Measurements from ENCODE around the gene CR1.
"Not testable (repeated sequence)": the region's sequence is repeated elsewhere in the genome, so short reads cannot be mapped to it uniquely, and the experiment has no call there.

Gene CR1

GRCh38 chr1:207646944-207647579 is 151.1 kb downstream of the CR1 start:
- DNase-seq = no peak

DNA sequence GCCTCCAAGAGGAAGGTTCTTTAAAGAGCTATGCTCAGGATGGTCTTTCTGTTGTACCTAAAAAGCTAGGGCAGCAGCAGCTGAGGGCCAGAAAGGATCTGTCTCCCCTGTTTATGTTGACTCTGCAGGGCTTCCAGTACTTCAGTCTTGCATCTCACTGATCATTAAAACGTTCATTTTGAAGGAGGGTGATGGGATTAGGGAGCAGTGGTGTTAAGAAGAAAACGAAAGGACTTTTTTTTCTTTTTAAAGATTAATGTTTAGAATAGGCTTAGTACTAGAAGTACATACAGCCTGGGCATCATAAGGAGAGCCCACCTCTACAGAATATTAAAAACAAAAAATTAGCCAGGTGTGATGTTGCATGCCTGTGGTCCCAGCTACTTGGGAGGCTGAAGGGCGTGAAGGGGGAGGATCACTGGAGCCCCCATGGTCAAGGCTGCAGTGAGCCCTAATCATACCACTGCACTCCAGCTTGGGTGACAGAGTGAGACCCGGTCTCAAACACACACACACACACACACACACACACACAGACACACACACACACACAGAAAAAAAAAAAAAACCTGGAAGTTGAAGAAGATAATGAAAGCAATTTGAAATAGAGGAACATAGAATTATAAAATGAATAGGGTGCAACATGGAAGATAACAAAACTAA is 151.8 kb downstream of the CR1 start:
- DNase-seq = no peak

DNA sequence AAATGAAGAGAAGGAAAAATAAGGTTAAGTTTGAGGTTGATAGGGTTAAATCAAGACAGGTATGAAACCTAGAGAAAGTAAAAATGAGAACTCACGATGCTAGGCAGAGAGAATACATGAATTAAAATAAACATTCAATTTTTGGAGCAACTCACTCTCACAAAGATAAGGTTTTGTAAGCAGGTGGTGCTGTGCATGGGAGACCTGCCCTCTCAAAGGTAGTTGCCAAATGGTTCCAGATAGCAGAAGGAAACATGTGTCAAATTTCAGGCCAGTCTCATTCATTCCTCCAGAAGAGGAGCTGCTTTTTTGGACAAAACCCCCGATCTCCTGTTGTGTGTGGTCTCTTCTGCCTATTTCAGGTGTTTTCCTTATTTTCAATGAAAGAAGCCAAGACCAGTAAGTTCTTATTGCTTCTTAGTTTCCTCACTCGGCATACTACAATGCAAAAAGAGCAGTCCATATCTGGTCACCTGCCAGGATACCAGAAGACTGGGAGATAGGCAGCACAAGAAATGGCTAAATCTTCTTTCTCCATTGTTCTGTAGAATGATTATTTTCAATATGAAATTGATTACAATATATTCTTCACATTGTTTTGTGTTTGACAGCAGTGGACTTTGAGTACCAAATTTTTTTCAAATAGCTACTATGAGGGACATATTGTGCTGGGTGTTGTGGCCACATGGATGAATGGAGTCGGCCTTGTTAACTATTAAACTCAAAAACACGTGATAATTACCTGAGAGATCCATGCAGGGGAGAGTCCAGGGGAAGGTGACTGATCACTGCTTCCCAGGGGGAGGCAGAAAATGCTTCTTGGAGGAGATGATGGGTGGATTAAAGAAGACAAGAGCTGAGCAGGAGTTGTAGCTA is 152.6 kb downstream of the CR1 start:
- DNase-seq = no peak

DNA sequence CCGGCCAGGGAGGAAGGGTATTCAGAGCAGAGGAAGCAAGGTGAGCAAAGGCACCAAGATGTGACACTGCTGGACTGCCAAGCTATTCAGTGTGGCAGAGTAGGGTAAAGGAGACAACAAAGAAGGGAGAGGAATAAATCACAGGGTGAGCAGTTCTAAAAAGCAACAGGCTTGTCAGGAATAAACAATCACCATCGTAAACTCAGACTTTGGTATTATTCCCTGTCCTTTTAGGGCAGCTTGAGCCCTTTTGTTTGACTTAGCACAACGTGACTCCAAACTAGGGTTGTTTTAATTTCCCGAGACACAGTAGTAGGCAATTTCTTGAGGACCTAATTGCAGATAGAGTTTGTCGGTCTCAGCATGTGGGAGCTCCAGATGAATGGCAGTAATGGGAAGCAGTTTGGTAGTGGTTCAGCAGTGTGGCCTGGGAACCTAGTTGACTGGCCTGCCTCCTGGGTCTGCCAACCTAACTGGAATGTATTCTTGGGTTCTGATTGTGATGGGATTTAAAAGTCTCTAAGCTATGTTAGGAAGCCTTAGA is 153.3 kb downstream of the CR1 start:
- no peak for DNase-seq

DNA sequence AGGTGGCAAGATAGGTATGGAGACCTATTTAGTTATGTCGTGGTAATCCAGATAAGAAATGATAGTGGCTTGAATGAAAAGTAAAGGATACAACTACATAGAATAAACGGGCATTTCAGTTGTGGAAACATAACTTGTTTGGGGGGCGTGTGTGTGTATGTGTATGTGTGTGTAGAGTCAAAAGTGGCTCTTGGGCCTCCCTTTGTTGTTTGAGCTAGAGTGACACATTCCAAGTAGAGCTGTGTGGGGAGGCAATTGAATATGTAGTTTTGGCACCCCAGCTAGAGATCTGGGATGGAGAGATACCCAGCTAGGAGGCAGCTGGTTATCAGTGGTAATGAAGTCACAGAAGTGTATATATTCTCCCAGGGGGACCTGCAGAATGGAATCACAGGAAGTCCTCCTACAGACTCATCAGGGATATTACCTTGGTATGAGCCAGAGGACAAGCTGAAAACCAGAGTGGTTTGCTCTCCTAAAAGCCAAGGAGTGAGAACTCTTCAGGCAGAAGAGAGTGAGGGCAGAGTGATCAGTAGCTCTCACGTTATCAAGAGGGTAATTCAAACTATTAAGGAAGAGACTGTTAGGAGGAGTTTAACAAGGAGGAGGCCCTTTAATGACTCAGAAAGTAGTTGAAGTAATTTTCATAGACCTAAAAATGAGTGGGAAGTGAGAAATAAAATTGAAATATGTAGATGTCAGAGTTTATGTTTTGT is 154.1 kb downstream of the CR1 start:
- DNase-seq = no peak

DNA sequence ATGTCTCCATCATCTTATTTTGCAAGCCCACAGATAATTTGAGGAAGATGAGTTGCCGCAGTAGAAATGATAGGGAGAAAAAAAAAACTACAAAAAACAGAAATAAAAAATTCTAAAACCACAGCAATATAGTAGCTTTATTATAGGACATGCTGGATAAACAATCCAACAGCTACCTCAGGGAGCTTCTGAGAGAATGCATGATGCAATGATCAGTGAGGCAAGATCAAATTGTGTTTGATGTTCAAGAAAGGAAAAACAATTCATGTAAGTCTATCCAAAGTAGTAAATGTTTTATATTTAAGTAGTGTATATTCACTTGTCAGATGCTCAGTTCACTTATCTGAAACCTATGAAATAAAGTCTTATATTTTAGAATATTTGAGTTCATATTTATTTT is 155.6 kb downstream of the CR1 start:
- DNase-seq = no peak

GRCh38 chr1:207654320-207654719 is 158.4 kb downstream of the CR1 start:
- no peak for DNase-seq

- DNase-seq = no peak
Measured at GRCh38 chr1:207658408-207658807, 162.5 kb downstream of the CR1 start.

GRCh38 chr1:207658904-207659485 is 163.0 kb downstream of the CR1 start:
- DNase-seq = no peak

DNA sequence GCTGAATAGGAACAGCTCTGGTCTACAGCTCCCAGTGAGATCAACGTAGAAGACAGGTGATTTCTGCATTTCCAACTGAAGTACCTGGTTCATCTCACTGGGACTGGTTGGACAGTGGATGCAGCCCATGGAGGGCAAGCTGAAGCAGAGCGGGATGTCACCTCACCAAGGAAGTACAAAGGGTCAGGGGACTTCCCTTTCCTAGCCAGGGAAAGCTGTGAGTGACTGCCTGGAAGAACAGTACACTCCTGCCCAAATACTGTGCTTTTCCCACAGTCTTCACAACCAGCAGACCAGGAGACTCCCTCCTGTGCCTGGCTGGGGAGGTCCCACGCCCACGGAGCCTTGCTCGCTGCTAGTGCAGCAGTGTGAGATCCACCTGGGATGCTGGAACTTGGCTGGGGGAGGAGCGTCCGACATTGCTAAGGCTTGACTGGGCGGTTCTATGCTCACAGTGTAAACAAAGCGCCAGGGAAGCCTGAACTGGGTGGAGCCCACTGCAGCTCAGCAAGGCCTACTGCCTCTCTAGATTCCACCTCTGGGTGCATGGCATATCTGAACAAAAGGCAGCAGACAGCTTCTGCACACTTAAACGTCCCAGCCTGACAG is 163.7 kb downstream of the CR1 start:
- no peak for DNase-seq

- not testable (repeated sequence) for DNase-seq
Measured at GRCh38 chr1:207661420-207661819, 165.5 kb downstream of the CR1 start.

DNA sequence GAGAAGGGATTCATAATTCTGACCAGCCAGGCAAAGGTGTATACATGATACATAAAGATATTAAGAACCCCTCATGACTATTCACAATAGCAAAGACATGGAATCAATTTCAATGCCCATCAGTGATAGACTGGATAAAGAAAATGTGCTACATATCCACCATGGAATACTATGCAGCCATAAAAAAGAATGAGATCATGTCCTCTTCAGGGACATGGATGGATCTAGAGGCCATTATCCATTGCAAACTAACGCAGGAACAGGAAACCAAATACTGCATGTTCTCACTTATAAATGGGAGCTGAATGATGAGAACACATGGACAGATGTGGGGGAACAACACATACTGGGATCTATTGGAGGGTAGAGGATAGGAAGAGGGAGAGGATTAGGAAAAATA is 170.4 kb downstream of the CR1 start:
- DNase-seq = no peak

DNA sequence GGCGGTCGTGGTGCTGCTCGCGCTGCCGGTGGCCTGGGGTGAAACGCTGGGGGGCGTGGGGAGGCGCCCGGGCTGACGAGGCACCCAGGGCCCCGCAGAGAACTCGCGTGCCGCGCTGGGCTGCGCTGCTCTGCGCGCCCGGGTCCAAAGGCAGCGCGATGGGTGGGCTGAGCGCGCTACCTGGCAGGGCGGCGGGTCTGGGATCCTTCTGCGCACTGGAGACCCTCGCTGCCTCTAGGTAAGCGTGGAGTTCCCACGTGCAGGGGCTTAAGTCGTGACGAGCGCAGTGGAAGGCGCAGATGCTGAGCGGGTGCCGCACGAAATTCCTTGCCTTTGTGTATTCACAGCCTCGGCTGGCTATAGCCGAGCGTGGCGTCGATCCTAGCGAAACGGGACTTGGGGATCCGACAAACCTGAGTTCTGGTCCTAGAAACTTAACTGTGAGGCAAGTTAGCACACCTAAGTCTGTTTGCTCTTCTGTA is 173.6 kb downstream of the CR1 start:
- DNase-seq = no peak

DNA sequence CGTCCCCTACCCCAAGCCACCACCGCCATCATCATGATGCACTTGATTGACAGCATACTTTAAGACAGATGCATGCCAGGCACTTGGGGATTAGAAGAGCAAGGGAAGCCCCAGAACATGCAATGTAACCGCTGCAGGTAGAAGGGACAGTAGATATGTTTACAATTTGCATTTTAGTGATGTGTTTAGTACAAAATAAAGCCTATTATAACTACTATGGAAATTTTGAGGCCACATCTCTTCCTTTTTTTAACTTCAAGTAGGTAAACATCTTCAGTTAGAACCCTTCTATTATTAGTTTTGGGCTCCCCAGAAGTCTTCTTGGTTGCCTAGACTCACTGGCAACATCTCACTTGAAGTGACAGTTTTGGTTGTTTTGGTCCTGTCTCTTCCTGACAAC is 174.2 kb downstream of the CR1 start:
- no peak for DNase-seq

GRCh38 chr1:207670997-207671396 is 175.0 kb downstream of the CR1 start:
- DNase-seq = no peak

- peak; percentile 14 for DNase-seq
Measured at GRCh38 chr1:207672522-207673130, 176.7 kb downstream of the CR1 start.

- no peak for DNase-seq
Measured at GRCh38 chr1:207673399-207673798, 177.4 kb downstream of the CR1 start.

DNA sequence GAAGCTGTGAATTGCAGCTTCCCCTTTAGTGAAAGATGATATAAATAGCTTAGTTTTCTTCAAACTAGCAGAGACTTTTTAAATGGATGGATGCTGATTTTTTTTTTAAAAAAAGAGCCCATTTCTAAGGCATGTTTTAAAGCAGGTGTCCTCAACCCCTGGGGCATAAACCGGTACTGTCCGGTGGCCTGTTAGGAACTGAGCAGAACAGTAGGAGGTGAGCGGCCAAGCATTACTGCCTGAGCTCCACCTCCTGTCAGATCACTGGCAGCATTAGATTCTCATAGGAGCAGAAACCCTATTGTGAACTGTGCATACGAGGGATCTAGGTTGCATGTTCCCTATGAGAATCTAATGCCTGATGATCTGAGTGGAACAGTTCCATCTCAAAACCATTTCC is 180.2 kb downstream of the CR1 start:
- DNase-seq = no peak

DNA sequence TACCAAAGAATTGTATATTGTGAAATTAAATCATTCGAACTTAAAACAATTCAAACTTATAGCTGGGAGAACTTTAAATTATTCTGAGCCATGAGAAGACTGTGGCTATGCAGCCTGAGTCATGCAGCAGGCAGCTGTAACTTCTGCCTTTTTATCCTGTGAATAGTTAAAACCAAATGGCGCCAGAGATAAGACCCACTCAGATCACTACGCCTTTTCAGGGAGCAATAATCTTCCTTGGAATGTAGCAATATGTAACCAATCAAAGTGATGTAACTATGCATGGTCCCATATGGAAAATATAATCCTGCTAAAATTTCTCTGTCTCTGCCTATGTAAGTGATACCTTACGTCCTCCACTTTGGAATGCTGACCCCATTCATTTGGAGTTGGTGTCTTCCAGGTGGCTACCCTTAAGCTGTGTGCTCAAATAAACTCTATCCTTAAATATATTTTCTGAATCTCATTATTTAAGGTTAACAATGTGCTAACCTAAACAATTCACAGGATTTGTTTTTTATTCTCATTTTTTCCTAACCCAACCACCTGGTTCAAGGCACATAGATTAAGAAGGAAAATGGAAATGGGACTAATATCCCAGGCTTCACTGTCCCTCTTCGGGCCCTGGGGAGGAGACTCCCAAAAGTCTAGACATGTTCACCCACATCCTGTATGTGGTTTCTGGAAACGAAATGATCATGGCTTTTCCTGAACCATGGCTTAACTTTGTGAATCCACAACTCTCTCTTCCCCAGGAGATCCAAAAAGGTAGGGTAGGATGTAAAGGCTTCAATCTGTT is 184.8 kb downstream of the CR1 start:
- not testable (repeated sequence) for DNase-seq

GRCh38 chr1:207682872-207683434 is 187.0 kb downstream of the CR1 start:
- not testable (repeated sequence) for DNase-seq
